ENCODE results near the gene NSMCE1. TPM values are rescaled to one million over a fixed set of nuclear protein-coding genes. Genes with fewer than 3 reads are reported as not detected.

The NSMCE1 gene
- total RNA-seq, 2 experiments from 2014 or later: 69.0 to 75.6 TPM

- POLR2A ChIA-PET: no interaction called here
- H3K27ac Mint-ChIP-seq: no peak overlapping the region
- no peak overlapping the region for H3K4me3 Mint-ChIP-seq
- peaks cover 10% of the 10 kb centered on the region for H3K36me3 Mint-ChIP-seq
- peaks cover 51% of the 10 kb centered on the region for H3K4me1 Mint-ChIP-seq
- no peak for DNase-seq
- ATAC-seq (ENCODE audit: low read depth): no peak
- peaks cover 4% of the 10 kb centered on the region for H3K9me3 Mint-ChIP-seq
- no peaks in the 10 kb centered on the region for H3K27me3 Mint-ChIP-seq
Measured at GRCh38 chr16:27175888-27176287, 92.7 kb downstream of the NSMCE1 start.

Other genes with a start within 250 kb of the NSMCE1 start
- gene C16orf82, start 201.8 kb downstream of the NSMCE1 start, total RNA-seq: not detected
- 10 to 100 TPM; 20.1 to 21.8 TPM for gene KDM8, start 65.2 kb downstream of the NSMCE1 start, total RNA-seq
- gene IL4R, start 45.2 kb upstream of the NSMCE1 start, total RNA-seq: 100 to 1,000 TPM; 215 TPM
- gene IL21R, start 133.4 kb upstream of the NSMCE1 start, total RNA-seq: 10 to 100 TPM; 27.2 to 27.5 TPM